ENCODE measurements around the gene MYL4.
"Not testable (repeated sequence)": the region's sequence is repeated elsewhere in the genome, so short reads cannot be mapped to it uniquely, and the experiment has no call there.

Gene MYL4

DNA sequence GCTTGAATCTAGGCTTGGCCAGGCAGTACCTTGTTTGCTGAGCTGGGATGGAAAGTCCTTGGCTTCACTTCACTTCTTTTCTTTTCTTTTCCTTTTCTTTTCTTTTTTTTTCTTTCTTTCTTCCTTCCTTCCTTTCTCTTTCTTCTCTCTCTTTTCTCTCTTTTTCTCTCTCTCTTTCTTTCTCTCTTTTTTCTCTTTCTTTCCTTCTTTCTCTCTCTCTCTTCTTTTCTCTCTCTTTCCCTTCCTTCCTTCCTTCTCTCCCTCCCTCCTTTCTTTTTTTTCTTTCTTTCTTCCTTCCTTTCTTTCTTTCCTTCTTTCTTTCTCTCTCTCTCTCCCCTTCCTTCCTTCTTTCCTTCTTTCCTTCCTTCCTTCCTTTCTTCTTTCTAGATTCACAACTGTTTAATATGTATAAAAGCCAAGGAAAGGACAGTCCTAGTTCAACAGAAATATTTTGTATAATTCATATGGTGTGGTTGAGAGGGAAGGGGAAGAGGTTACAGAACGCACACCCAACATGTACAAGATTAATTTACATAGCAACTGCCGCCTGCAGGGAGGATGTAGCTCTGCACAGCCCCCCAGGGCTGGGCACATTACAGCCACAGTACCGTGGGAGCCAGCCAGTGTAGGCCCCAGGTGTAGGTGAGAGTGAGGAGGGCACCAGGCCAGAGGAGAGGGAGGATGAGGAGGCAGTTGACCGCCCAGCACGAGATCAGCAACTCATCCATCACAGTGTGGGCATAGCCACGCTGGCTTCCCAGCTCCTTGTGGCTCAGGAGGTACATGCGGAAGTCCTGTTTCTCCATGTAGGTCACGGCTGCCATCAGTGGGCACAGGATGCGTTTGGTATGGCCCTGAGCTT, 34.8 kb downstream of the MYL4 start:
- DNase-seq (ENCODE audit: low read depth) = no peak

DNA sequence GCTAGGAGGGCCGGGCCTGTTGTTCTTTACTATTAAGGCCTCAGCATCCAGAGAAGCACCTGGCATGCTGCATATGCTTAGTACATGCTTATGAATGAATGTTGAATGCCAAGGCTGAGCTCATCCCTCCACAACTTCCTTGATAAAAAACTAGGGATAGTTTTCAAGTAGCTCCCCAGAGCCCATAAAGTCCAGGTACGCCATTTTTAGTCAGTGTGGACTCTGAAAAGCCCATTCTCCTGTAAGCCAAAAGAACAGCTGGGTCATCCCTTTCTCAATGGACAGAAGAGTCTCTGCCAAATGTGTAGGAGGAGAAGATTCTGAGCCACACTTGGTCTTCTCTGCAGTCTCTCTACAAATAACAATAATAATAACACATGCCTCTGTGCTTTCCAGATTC, 35.5 kb downstream of the MYL4 start:
- DNase-seq (ENCODE audit: low read depth) = no peak

DNA sequence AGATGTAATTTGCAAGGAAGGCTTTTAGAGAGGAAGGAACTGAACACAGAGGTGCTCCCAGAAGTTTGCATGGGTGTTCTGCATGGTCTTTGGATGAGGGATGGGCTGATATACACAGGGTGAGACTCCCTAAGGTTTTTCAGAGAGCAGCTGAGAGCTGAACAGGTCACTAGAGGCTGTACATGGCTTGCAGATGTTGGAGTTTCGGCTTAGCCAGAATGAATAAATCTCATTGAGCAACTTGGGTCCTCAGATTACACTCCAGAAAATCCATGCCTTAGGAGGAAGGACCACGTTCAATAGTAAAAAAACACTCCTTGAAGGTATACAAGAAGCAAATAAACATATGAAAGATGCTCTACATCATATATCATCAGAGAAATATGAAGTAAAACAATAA, 37.0 kb downstream of the MYL4 start:
- DNase-seq (ENCODE audit: low read depth) = no peak

DNA sequence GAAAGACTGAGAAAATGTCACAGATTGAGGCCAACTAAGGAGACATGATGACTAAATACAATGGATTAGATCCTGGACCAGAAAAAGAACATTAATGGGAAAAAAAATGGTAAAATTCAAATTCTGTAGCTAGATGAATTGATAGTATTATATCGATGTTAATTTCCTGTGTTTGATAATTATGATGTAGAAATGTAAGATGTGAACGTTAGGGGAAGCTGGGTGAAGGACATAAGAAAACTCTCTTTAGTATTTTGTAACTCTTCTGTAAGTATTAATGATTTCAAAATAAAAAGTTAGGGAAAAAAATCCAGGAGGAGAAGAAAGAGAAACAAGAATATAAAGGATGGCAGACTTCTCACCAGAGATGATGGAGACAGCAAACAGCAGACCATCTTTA, 41.7 kb downstream of the MYL4 start:
- no peak for DNase-seq (ENCODE audit: low read depth)

DNA sequence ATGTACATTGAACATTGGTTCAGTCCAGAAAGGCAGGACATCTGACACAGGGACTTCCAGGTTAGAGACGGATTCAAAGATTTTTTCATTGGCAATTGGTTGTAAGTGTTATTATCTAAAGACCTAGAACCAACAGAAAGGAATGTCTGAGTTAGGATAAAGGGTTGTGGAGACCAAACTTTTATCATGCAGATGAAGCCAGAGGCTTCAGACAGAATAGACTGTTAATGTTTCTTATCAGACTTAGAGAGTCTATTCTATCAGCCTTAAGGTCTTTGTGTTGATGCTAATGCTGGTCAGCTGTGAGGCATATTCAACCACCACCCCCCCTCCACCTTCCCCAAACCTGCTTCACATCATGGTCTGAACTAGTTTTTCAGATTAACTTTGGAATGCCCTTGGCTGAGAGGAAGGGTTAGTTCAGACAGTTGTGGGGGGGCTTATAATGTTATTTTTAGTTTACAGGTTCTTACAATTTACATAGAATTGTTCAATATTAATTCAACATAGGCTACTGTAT, 42.3 kb downstream of the MYL4 start:
- DNase-seq (ENCODE audit: low read depth) = no peak

DNA sequence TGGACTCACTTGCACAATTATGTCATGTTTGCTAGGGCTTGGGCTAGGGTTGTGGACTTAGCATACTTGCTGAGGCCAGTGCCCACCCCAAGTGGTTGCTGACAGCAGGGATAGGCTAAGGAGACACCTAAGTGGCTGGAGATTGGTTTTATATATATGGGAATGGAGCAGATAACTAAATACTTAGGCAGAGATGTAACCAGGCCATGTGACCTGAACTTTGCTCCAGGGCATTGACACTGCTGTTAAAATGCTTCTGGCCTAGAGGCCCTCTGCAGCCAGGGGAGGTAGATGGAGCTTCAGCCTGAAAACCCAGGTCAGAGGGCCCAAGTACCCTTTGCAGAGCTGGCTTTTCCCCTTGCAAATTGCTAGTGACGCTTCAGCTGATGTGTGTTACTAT, 43.1 kb downstream of the MYL4 start:
- DNase-seq (ENCODE audit: low read depth) = no peak

DNA sequence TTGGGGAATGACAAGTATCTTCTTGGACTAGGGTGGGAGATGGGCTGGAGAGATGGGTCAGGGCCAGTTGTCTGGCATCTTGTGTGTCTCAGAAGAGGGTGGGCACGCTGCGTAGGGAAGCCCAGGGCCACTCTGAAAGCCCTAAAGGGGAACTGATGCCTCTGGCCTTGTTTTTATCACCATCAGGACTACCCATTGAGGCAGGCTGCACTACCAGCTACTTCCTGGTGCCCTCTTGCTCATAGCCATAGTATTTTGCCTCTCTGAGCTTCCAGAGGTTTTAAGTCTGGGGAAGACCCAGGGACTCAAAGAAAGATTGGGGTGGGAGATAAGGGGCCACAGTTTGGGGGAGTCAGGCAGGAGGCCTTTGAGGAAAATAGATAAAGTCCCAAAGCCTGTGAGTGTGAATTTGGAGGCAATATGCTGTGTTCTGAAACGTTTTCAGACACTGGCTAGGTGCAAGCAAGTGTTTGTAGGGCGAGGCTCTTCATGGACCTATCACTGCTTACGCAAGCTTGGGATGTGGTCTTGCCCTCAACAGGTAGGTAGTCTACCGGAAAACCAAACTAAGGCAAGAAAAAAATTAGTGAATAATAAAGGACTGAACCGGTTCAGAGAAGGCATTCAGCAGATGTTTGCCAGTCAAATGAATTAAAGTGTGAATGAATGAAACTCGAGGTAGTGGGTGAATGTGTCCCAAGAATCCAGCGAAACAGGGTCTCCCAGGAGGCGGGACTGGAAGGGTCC, 43.8 kb downstream of the MYL4 start:
- DNase-seq (ENCODE audit: low read depth) = no peak

DNA sequence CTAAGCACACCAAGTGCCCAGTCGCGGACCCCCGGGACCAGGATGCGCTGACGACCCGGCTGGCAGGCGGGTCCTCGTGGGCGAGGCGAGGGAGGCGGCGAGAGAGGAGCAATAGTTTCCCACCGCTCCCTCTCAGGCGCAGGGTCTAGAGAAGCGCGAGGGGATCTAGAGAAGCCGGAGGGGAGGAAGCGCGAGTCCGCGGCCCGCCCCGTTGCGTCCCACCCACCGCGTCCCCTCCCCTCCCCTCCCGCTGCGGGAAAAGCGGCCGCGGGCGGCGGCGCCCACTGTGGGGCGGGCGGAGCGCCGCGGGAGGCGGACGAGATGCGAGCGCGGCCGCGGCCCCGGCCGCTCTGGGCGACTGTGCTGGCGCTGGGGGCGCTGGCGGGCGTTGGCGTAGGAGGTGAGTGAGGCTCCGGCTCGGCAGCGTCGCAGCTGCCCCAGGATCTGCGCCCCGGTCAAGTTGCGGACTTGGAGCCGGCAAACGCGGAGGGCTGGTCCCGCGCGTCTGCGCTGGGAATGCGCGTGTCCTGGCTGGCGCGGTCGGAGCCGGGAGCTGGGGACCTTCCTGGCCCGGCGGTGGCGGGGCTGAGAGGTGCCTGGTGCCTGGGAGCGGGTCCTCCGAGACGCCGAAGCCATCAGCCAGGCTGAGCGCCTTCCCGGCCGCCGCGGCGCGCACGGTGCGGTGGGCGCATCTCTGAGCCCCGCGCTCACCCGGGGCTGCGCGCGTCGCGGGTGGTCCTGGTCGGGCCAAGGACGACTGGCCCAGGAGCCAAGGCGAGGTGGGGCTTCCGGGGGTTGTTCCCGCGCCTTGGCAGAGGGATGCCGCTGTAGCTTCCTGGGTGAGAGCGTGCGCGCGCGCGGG, 44.6 kb downstream of the MYL4 start, which contains the start of gene ITGB3:
ITGB3 (plus strand) TSS at position 287 of the 862 bp plus-strand sequence; CDS start at position 322, 35 bp downstream.
- DNase-seq (ENCODE audit: low read depth) = peak; percentile 49

DNA sequence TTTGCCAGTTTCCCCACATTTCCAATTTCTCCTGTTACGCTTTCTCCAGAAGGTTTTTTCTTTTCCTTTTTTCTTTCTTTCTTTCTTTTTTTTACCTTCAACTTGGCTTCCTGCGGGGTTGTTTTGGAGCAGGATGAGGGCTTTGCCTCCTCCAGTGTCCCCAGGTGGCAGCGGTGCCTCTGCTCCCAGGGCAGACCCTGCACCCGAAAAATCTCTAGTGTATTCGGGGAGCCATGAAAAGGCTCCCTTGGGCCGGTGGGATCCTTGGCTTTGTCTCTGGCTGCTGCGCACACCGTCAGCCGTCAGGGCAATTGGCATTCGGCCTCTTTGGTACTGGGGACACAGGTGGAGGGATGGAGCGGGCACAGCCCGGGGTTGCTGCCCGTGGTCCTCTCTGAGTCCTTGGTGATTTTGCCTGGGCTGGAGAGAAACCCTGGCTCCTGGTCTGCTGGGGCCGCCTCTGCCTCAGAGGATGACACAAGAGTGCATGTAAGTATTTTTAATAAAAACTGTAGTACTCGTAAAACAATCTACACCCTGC, 45.3 kb downstream of the MYL4 start:
- DNase-seq (ENCODE audit: low read depth) = no peak

DNA sequence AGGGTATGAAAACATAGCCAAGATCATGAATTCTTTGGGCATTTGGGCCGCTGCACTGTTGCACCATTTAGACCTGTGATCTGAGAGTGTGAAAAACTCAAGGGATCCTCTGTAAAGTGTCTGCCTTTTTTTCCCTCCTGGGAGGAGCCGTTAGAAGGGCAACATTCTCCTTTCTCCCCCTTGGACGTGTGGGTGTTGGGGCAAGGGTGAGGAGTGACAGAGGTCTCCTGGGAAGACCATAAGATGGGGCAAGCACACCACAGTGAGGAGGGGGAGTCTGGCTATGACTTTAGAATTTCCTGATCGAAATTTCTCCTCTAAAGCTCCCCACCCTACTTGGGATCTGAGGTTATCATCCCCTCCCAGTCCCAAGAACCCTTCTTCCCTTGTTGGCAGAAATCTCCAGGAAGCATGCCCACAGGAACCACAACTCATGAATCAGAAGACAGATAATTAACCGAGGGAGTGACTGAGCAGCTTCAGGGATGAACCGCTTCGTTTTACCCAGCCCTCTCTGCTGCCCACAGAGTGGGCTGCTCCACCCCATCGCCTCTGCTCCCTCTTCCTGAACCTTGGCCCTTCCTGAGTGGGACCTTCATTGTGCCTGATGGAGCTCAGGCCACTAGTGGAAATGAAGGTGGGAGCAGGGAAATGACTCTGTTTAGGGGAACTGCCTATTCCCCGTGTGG, 48.6 kb downstream of the MYL4 start:
- DNase-seq (ENCODE audit: low read depth) = no peak

DNA sequence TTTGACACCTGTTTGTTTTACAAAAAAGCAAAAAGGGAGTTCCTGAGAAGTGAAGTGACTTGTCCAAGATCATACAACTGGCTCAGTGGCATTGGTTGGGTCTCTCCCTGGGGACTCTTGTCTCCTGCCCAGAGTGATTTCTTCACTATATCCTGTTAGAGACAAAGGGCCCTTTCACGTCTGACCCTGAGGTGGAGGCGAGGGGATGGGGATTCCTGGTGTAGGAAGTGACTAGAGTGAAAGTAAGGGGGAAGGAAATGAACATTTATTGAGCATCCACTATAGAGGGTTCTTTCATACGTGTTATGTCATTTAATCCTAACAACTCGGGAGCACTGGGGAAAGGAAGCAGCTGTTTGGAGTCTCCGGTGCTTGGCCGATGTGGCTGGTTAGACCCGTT, 53.4 kb downstream of the MYL4 start:
- DNase-seq (ENCODE audit: low read depth) = no peak

DNA sequence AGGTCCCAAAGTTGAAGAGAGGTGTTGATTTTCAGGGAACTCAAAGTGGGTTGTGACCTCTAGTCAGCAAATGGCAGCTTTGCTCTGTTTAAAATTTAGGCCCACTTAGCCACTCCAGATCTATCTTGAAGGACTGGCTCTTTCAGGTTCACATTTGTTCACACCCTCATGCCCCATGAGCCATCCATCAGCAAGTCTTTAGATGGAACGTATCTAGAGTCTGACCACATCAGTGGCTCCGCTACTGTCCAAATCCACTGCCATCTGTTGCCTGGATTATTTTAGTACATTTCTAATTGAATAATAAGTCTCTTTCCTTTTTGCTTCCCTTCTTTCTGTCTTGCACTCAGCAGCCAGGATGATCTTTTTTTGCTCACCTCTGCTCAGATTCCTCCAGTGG, 55.0 kb downstream of the MYL4 start:
- DNase-seq (ENCODE audit: low read depth) = no peak

DNA sequence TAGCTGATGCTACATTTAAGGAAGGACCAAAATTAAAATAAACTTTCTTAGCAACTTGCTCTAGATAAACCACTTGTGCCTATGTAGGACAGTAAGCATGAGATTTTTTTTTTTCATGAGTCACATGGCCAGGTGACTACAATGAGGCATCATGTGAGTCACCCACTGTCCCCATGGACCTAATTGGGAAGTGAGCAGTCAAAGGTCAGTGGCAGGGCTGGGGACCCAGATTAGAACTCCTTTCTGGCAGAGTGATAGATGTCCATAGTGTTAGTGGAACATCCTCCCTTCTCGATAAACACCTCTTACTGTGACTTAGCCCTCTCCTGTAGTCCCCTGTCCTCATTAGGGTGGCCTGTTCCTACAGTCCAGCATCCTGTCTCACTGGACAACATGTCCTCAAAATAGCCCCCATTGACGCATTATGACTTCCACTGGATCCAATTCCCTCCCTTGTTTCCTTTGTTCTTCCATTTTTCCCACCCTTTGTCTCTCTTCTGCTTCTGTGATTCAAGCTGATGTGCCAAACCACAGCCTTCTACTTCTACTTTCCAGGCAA, 56.9 kb downstream of the MYL4 start:
- no peak for DNase-seq (ENCODE audit: low read depth)

DNA sequence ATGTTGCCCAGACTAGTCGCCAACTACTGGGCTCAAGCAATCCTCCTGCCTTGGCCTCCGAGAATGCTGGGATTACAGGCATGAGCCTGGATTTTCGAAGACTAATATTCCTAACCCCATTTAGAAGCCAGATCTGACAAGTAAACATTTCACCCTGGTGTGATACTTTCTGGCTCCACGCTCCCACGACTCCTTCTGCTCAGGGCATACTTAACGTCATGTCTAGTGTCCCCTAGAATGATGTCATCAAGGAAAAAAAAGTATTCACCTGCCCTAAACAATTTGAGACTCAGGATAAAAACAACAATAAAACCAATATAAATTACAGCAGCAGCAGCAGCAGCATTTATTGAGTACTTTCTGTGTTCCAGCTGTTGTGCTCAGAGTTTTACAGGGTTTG, 57.6 kb downstream of the MYL4 start:
- DNase-seq (ENCODE audit: low read depth) = no peak

DNA sequence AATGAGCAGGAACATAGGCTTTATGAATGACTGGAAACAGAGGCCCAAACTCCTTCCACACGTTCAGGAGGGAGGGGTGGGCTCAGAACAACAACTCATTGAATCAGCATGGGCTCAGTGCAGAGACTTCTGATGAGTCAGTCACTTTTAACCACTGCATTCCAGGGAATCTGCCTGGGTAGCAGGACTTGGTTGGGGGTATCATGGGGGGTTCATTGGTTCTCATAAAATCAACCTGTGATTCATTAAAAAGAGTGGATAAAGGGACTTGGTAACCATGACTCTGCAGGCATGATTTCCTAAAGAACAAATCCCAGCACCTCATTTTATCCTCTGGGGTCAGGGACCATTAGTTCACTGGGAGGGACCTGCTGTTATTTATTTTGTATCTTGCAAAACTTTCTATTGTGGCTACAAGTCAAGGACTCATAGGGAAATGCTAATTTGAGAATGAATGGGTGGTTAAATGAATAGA, 58.2 kb downstream of the MYL4 start:
- no peak for DNase-seq (ENCODE audit: low read depth)

DNA sequence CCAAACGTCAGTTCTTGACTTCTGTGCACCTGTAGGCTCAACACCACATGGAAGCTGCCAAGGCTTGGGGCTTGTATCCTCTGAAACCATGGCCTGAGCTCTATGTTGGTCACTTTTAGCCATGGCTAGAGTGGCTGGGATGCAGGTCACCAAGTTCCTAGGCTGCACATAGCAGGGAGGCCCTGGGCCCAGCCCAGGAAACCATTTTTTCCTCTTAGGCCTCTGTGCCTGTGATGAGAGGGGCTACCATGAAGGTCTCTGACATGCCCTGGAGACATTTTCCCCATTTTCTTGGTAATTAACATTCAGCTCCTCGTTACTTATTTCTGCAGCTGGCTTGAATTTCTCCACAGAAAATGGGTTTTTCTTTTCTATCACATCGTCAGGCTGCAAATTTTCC, 59.8 kb downstream of the MYL4 start:
- DNase-seq (ENCODE audit: low read depth) = not testable (repeated sequence)

DNA sequence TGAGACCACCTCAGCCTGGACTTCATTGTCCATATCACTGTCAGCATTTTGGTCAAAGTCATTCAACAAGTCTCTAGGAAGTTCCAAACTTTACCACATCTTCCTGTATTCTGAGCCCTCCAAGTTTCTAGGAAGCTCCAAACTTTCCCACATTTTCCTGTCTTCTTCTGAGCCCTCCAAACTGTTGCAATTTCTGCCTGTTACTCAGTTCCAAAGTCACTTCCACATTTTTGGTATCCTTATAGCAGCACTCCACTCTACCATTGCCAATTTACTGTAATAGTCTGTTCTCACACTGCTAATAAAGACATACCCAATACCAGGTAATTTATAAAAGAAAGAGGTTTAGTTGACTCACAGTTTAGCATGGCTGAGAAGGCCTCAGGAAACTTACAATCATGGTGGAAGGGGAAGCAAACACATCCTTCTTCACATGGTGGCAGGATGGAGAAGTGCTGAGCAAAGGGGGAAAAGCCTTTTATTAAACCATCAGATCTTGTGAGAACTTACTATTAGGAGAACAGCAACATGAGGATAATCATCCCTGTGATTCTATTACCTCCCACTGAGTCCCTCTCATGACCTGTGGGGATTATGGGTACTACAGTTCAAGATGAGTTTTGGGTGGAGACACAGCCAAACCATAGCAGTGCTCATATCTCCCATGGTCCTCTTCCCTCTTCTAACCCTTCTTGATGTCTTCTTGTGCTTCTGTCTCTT, 60.6 kb downstream of the MYL4 start:
- not testable (repeated sequence) for DNase-seq (ENCODE audit: low read depth)

DNA sequence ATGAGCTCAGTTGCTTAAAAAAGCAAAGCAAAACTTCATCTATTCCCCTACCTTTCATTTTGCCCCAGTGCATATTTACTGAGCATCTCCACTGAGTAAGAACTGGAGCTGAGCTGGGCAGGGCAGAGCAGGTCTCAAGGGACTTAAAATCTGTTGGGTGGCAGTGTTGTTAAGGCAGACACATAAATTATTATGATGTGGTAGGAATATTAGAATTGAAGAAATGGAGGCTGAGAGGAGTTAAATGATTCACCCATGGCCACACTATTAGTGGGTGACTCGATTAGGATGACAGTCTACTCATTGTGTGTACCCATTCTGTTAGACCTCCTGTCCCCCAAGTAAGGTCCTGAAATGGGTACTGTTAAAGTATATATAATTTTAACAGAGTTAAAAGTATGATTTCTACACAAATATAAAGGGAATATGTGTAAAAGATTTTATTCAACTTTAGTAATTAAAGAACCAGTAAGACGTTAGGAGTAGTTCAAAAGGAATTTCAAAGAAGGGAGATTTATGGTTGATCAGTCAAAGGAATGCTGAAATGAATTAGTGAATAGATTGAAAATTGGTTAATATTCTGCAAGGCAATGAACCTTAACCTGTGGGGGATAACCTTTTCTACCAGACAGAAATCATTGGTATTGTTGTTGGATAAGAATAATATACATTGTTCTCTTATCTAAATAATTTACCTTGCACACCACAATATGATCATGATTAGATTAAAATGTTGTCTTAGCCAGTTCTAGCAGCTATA, 62.0 kb downstream of the MYL4 start:
- no peak for DNase-seq (ENCODE audit: low read depth)

DNA sequence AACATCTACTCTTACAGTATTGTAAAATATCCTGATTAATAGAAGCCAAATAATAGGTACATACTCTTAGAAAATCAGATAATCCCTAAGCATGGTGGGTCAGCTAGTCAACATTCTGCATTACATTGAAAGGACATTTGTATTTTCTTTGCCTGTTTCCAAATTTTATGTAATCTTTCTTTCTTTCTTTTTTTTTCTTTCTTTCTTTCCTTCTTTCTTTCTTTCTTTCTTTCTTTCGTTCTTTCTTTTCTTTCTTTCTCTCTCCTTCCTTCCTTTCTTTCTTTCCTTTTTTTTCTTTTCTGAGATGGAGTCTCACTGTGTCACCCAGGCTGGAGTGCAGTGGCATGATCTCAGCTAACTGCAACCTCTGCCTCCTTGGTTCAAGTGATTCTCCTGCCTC, 63.3 kb downstream of the MYL4 start:
- DNase-seq (ENCODE audit: low read depth) = no peak
